Astrocyte of the hippocampus (primary cell): ENCODE measurements around the gene ZSCAN20.

Experiments used
- DNase-seq: peaks from one replicate; pipeline ENCODE4 v3.0.0; 2011; ENCODE audit warnings: low read depth, low spot score

The ZSCAN20 gene

GRCh38 chr1:33443705-33444180 is 28.7 kb upstream of the ZSCAN20 start:
- no peak for DNase-seq

GRCh38 chr1:33445108-33445507 is 27.3 kb upstream of the ZSCAN20 start:
- DNase-seq = no peak

DNA sequence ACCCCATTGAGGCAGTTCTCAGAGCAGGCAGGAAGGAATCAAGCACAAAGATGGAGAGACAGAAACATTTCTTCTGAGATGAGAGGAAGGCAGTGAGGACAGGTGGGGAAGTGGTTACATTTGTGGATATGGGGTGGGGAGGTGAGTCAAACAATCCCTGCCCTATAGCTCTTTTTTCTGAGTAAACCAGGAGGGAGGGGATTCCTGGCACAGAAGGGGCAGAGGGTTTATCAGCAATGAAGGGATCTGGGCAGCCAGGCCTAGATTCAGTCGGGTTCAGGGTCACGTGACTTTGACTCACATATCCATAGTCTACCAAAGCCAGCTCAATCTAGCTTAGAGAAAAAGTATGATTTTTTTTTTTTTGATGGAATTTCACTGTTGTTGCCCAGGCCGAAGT is 25.9 kb upstream of the ZSCAN20 start:
- DNase-seq = no peak

GRCh38 chr1:33454646-33455282 is 17.7 kb upstream of the ZSCAN20 start:
- DNase-seq = no peak

DNA sequence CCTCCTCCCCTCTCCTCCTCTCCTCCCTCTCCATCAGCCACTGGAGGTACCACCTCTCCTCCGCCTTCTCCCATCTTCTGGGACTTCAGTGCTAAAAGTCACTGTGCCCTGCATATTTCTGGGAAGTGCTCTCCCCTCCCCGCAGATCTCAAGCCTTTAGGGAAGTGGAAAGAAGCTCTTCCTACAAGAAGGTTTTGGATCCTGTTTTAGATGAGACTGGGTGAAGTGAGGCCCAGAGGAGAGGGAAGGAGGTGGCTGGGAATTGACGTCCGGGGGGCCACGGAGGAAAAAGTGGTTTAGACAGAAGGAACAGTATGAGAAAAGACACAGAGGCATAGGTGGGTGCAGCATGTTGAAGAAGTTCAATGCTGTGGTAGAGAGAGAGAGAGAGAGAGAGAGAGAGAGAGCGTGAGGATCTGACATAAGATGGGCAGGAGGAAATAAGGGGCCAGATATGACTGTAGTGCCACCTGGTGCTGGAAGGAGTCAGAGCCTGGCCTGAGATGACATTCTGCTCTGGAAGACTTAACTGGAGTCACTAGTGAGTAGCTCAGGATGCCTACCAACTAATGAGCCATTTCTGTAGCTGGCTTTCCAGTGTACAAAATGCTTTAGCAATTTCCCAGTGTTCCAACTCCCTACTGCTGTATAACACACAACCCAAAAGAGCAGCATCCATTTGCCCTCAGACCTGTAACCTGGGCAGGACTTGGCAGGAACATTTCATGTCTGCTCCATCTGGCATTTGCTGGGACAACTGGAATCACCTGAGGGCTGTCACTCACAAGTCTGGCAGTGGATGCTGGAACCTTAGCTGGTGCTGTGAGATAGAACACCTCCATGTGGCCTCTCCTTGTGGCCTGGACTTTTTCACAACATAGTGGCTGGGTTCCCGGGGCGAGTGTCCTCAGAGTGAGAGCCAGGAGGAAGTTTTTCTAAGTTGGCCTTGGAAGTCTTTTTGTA is 16.6 kb upstream of the ZSCAN20 start:
- peak; percentile 90 for DNase-seq

GRCh38 chr1:33456502-33456886 is 16.0 kb upstream of the ZSCAN20 start:
- no peak for DNase-seq

DNA sequence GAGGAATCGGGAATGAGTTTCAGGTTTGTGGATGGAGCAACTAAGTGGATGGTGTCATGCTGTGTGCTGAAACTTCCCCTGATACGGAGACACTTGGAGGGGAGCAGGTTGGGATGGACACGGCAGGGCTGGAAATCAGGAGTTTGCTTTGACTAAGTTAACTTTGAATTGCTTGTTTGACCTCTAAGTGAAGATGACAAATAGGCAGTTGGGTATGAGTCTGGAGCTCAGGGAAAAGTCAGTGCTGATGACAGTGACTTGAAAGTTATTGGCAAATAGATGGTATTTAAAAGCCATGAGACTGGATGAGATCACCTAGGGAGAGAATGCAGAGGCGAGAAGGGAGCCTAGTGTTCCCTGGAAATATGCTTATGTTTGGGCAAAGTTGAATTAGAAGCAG is 12.8 kb upstream of the ZSCAN20 start:
- DNase-seq = no peak

GRCh38 chr1:33460144-33460543 is 12.3 kb upstream of the ZSCAN20 start:
- DNase-seq = no peak

DNA sequence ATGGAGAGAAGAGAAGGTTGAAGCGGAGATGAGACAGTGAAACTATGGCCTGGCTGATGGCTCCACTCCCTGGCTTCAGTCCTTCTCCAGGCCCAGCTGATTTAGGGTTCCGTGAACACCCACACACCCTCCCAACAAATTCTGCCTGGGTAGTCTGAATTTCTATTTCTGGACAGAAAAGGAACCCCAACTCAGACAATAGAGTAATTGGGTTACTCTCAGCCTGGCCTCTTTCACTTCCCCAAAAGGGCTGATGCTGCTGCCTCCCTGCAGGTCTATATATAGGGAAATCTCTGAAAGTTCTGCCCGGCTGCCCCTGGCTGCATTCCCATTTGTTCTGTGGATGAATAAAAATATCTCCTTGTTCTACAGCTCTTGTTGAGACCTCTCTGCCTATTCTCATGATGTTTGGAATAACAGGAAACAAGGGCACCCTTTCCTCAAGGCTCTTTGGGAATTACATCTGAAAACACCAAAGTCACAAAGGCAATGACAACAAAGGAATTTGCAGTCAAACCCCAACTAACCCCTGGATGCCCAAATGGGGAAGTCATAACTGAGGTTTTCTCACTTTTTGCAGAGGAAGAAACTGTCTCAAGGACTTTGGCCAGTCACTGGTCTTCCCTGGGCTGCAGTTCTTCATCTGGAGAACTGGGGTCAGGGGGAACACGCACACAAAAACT is 11.4 kb upstream of the ZSCAN20 start:
- DNase-seq = no peak

DNA sequence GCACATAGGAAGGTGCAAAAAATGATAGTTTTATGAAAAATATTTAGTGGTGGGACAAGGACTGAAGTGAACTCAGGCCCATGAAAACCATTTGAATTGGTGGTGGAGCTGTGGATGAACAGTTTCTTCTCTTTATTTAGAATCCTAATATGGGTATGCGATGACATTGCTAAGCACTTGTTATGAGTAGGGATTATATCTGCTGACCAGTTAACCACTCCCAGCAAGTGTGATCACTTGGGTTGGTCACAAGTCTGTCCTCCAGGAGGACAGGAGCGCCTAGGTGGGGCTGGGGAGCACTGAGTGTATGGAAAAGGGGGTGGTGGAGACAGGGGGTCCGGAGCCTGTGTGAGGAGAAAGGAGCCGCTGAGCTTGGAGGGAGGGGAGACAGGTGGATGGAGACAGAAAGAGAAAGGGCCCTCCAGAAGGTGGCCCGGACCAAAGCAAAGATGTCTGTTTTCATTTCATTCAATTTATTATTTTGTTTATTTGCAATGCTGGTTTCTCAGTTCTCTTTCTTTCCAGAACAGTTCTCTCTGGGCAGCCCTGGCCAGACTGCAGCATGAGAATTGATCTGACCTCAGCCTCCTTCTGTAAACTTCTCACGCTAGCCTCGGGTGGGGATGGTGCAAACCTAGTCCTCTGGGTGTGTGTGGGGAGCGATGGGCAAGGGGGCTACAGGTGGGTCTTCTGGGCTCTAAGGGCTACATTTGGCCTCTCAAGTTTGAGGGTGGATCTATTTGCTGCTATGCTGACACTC is 9.9 kb upstream of the ZSCAN20 start:
- DNase-seq = no peak

- no peak for DNase-seq
These were observed 7.9 kb upstream of the ZSCAN20 start for GRCh38 chr1:33464552-33464951.

DNA sequence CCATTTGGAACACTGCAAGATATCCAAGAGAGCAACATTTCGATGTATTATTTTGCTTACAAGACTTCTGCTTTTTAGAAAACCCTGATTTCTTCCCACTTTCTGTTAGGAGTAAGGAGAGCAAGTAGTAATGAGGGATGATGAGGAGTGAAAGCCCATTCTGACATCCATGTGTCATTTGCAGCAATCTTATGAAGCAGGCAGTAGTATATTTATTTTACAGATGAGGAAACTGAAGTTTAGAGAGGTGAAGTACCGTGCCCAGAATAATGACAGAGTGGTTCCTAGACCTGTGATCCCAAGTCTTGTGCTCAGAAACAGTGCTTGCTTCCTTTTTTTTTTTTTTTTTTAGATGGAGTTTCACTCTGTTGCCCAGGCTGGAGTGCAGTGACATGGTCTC is 7.1 kb upstream of the ZSCAN20 start:
- no peak for DNase-seq

DNA sequence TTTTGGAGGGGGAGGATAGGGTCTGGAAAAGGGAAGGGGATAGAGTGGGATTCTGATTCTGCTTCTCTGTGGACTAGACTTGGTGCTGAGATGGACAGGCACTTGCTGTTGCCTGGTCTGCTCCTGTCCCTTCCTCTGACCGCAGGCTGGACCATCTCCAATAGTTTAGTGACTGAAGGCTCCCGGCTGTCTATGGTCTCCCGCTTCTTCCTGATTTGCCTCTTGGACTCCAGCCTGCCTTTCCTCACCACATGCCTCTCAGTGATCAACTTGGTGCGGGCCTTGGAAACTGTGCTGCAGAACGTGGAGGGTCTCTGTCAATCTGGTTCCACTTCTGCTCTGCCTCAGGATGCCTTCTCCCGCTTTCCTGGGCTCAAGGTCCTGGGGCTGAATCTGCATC is 6.3 kb upstream of the ZSCAN20 start:
- DNase-seq = no peak

DNA sequence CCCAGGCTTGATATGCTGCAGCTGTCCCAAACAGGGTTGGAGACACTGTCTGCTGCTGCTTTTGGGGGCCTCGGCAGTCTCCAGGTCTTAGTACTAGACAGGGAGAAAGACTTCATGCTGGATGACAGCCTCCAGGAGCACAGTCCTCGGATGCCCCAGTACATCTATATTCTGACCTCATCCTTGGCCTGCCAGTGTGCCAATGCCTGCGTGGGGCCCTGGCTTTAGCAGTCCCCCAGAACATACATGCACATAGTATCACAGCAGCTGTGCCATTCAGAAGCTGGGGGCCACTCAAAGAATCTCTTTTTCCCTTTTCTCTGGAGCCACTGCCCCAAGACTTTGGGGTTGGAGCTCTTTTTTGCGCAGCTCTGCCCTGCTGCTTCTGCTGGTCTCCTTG is 4.4 kb upstream of the ZSCAN20 start:
- DNase-seq = no peak

- no peak for DNase-seq
These were observed 3.9 kb upstream of the ZSCAN20 start for GRCh38 chr1:33468531-33468930.

GRCh38 chr1:33468967-33469366 is 3.5 kb upstream of the ZSCAN20 start:
- no peak for DNase-seq

- no peak for DNase-seq
These were observed 2.8 kb upstream of the ZSCAN20 start for GRCh38 chr1:33469691-33470090.

DNA sequence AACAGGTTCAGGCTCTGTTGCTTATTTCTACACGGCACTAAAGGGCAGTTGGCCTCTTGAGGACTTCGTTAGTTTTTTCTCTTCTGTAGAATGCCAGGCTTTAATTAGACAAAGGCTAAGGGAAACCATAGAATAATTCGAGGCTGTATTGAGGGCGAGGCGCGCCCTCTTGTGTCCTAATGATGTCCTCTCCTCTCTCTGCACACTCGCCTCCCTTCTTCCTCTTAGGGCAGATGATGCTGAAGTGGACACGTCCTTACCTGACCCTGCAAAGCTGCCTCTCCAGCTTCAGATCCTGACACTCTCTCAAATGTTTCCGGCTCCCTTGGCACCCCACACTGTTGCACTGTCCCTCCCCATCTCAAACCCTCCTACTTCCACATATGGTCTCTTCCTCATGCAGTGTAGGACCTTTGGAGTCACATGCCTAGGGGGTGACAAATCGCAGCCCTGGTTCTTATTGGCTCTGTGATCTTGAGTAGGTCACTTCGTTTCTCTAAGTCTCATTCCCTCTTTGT is 1.9 kb upstream of the ZSCAN20 start:
- DNase-seq = peak; percentile 92

DNA sequence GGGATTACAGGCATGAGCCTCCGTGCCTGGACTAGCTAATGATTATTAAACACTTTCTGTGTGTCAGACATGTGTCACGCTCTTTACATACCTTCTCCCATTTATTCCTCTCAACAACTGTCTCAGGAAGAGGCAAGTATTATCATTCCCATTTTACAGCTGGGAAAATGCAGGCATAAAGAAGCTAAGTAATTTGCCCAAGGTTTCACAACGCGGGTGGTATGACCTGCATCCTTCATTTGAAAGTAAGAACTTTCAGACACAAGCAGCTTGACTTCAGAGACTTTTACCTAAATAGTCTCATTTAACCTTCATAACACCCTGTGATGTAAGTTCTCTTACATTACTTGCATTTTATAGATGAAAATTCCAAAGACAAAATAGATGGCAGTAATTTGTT is 1.0 kb upstream of the ZSCAN20 start:
- DNase-seq = no peak

GRCh38 chr1:33473900-33474299 is 1.5 kb downstream of the ZSCAN20 start:
- no peak for DNase-seq

DNA sequence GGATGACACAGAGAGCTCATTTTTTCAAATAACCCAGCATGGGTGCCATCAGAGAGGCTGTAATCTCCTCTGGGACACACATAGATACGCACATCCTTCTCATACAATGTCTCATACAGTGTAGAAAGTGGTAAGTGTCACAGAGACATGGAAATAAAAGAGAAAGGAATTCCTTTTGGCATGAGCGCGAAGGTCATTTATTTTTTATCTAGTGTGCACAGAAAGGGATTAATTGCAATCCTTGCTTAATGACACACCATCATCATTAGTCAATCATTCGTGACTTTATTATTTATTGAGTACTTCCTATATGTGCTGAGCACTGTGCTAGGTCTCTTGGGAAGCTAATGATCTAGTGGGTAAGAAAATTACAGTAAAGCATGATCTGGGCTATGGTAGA is 5.0 kb downstream of the ZSCAN20 start:
- DNase-seq = no peak
